Measurements from ENCODE around the gene ADCY9. TPM values are rescaled to one million over a fixed set of nuclear protein-coding genes. Genes with fewer than 3 reads are reported as not detected.
"Not testable (repeated sequence)": the region's sequence is repeated elsewhere in the genome, so short reads cannot be mapped to it uniquely, and the experiment has no call there.

ADCY9 gene
- total RNA-seq, 3 donors from 2014 or later = 10.9 to 14.4 (median 12.0) TPM

DNA sequence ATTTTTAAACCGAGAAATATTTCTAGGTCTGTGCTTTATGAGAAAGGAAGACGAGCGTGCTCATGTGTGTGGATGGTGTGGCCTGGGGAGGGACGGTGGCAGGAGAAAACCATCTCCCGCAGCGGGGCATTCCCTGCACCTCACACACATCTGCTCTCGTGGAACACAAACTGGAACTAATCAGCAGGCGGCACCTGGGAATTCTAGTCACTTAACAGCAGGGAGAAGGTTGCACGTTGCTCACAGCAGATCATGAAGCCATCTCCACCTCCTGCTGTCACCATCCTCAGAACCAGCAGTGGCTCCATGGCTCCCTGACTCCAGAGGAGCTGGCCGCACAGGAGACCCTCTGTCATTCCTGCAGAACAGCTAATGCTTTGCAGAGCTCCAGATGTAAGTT lies 35.2 kb downstream of the ADCY9 start:
- intact Hi-C loops (cut with DNase I; ENCODE audit: low total_unique reads) = no loop called here
- Histone ChIP-seq H3K9me3 (no peaks in the 10 kb centered on the region), H3K36me3 (no peaks in the 10 kb centered on the region), H3K4me3 (no peak overlapping the region), H3K4me1 (no peaks in the 10 kb centered on the region), H3K27me3 (no peaks in the 10 kb centered on the region), H3K27ac (no peak overlapping the region)
- no peak for TF ChIP-seq POLR2AphosphoS5 (IDR thresholded peaks at IDR 0.05)
- TF ChIP-seq, protein P1, sequence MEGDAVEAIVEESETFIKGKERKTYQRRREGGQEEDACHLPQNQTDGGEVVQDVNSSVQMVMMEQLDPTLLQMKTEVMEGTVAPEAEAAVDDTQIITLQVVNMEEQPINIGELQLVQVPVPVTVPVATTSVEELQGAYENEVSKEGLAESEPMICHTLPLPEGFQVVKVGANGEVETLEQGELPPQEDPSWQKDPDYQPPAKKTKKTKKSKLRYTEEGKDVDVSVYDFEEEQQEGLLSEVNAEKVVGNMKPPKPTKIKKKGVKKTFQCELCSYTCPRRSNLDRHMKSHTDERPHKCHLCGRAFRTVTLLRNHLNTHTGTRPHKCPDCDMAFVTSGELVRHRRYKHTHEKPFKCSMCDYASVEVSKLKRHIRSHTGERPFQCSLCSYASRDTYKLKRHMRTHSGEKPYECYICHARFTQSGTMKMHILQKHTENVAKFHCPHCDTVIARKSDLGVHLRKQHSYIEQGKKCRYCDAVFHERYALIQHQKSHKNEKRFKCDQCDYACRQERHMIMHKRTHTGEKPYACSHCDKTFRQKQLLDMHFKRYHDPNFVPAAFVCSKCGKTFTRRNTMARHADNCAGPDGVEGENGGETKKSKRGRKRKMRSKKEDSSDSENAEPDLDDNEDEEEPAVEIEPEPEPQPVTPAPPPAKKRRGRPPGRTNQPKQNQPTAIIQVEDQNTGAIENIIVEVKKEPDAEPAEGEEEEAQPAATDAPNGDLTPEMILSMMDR (IDR thresholded peaks at IDR 0.05) = no peak
- TF ChIP-seq POLR2A (IDR thresholded peaks at IDR 0.05) = no peak
- DNase-seq (ENCODE audit: low spot score in 2 of 2) = no peak

DNA sequence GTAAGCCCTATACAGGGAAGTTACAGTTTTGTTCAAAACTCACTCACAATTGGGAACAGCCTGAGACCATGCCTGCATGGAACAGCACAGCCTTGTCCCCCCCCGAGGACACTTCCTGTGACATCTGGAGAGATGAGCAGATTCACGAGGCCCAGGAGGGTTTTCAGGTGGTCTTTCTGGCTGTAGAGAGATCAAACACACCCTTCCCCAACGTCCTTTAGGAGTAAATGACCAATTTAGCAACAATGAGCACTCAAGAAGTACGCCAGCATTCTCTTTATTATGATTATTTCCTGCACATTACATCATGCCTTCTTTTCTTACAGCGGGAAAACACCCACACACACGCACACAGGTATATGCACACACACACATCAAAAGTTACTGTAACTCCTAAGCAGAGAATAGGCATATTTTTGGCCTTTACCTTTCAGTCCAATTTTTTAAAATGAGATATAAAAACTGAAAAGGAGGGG lies 39.0 kb downstream of the ADCY9 start:
- Histone ChIP-seq H3K36me3 (no peaks in the 10 kb centered on the region), H3K9me3 (no peaks in the 10 kb centered on the region), H3K4me3 (no peak overlapping the region), H3K27me3 (no peaks in the 10 kb centered on the region), H3K4me1 (no peaks in the 10 kb centered on the region), H3K27ac (no peak overlapping the region)
- intact Hi-C loops (cut with DNase I; ENCODE audit: low total_unique reads) = no loop called here
- no peak for DNase-seq (ENCODE audit: low spot score in 2 of 2)
- no peak for TF ChIP-seq POLR2A (IDR thresholded peaks at IDR 0.05)
- TF ChIP-seq, protein P1 (IDR thresholded peaks at IDR 0.05) = no peak
- TF ChIP-seq POLR2AphosphoS5 (IDR thresholded peaks at IDR 0.05) = no peak

DNA sequence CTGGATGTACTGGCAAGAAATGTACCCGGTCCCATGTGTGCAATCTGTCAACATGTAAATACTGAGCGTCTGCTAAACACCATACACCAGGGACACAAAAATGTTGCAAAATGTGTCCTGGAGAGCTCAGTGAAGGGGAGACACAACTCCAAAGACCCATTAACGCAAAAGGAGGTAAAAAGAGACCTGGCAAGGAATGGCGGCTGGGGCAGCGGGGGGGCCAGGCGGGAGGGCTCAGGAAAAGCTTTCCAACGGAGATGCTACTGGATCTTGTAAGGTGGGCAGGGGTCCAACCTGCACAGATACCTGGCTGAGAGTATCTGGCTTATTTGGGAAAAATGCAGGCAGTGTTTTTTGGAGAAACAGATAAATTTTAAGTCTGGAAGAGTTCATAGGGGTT lies 40.7 kb downstream of the ADCY9 start:
- no peak overlapping the region for H3K4me3 ChIP-seq
- no peaks in the 10 kb centered on the region for H3K4me1 ChIP-seq
- TF ChIP-seq POLR2AphosphoS5 (IDR thresholded peaks at IDR 0.05) (no peak), POLR2A (IDR thresholded peaks at IDR 0.05) (no peak)
- TF ChIP-seq, protein P1 (IDR thresholded peaks at IDR 0.05) = no peak
- intact Hi-C loops (cut with DNase I; ENCODE audit: low total_unique reads) = loop anchor here (1.0 kb wide), 1 partner anchor 13 kb away; no protein-coding TSS in a partner anchor
- no peaks in the 10 kb centered on the region for H3K27me3 ChIP-seq
- H3K36me3 ChIP-seq = no peaks in the 10 kb centered on the region
- no peak overlapping the region for H3K27ac ChIP-seq
- DNase-seq (ENCODE audit: low spot score in 2 of 2) = no peak
- H3K9me3 ChIP-seq = no peaks in the 10 kb centered on the region

DNA sequence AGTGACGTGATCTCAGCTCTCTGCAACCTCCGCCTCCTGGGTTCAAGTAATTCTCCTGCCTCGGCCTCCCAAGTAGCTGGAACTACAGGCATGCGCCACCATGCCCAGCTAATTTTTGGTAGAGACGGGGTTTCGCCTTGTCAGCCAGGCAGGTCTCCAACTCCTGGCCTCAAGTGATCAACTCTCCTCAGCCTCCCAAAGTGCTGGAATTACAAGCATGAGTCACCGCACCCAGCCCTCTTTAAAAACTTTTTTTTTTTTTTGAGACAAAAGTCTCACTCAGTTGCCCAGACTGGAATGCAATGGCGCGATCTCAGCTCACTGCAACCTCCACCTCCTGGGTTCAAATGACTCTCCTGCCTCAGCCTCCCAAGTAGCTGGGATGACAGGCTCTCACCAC lies 43.1 kb downstream of the ADCY9 start:
- H3K36me3 ChIP-seq; H3K9me3 ChIP-seq; H3K4me1 ChIP-seq; H3K27ac ChIP-seq; H3K27me3 ChIP-seq; H3K4me3 ChIP-seq; intact Hi-C loops (cut with DNase I; ENCODE audit: low total_unique reads): not testable (repeated sequence)
- peak in 1 of 2 donors; percentile 14 for DNase-seq (ENCODE audit: low spot score in 2 of 2)

DNA sequence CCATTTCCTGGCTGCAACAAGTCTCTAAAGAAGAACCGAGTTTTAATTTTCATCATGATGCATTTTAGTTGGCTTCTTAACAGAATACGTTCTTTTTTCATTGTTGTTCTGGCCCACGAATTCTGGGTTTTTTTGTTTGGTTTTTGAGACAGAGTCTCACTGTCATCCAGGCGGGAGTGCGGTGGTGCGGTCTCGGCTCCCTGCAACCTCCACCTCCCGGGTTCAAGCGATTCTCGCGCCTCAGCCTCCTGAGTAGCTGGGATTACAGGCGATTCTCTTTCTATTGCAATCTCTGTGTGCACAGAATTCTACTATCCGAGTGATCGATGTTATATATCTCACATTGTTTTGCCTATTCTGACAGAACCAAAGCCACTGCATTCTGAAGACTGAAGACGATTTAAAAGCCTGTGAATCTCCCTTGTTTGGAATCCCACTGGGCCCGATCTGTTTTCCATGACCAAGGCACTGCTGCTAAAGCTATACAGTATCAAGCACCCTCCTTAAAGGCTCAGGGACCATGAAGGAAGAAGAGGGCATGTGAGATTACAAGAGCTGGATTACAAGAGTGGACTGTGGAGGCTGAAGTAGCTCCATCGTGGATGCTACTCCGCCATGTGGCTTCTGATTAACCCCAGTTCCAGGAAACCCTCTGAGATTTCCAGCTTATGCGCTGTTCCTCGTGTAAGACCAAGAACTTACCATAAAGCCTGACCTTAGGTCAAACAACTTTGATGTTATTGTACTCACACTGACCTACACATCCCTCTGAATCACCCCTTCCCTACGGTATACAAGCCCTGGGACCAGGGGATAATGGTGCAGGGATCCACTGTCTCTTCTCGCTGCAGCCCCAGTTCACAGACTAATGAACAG lies 44.3 kb downstream of the ADCY9 start:
- peak in 1 of 2 donors; percentile 7 for DNase-seq (ENCODE audit: low spot score in 2 of 2)
- Histone ChIP-seq H3K4me1 (no peaks in the 10 kb centered on the region), H3K27me3 (no peaks in the 10 kb centered on the region)

More for the DNA sequence above, 44.3 kb downstream of the ADCY9 start:
- no peaks in the 10 kb centered on the region for H3K9me3 ChIP-seq
- TF ChIP-seq POLR2A (IDR thresholded peaks at IDR 0.05) (no peak), POLR2AphosphoS5 (IDR thresholded peaks at IDR 0.05) (no peak)
- TF ChIP-seq, protein P1 (IDR thresholded peaks at IDR 0.05) = no peak
- H3K27ac ChIP-seq = no peak overlapping the region
- H3K36me3 ChIP-seq = no peaks in the 10 kb centered on the region
- H3K4me3 ChIP-seq = no peak overlapping the region
- intact Hi-C loops (cut with DNase I; ENCODE audit: low total_unique reads) = no loop called here

Data from breast epithelium (tissue), 4 donors.